Stimulated activated CD4-positive, alpha-beta T cell treated with anti-CD3 and anti-CD28 coated beads, Interleukin-1b, Interleukin-23, amount 100 ng/mL, for 1 hour (primary cell): ENCODE measurements around the gene ADAD1.
"Not testable (repeated sequence)": the region's sequence is repeated elsewhere in the genome, so short reads cannot be mapped to it uniquely, and the experiment has no call there.

ENCODE experiments used
- DNase-seq, 2 donors: peaks; one replicate each; pipeline ENCODE4 v3.0.0-alpha.2; 2020; ENCODE audit warnings: low read depth in 2 of 2

ADAD1 gene

GRCh38 chr4:122378711-122379110 is at the start of gene ADAD1:
Gene ADAD1 (plus strand): TSS chr4:122379011. CDS start chr4:122380070, 1,059 bp downstream.
- no peak for DNase-seq

DNA sequence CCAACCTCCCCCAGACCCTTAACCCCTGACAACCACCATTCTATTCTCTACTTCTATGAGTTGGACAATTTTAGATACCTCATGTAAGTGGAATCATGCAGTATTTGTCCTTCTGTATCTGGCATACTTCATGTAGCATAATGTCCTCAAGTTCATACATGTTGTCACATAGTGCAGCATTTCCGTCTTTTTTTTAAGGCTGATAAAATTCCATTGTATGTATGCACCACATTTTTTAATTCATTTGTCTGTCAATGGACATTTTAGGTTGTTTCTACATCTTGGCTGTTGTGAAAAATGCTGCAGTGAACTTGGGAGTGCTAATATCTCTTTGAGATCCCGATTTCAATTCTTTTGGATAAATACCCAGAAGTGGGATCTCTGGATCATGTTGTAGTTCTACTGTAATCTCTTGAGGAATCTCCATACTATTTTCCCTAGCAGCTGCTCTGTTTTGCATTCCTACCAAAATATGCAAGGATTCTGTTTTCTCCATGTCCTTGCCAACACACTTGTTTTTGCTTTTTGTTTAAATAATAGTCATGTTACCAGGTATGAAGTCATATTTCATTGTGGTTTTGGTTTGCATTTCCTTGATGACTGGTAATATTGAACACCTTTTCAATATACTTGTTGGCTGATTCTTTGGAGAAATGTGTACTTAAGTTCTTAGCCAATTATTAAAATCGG is 48.8 kb upstream of the ADAD1 start:
- DNase-seq, result no peak

GRCh38 chr4:122331195-122331594 is 47.6 kb upstream of the ADAD1 start:
- no peak for DNase-seq

- DNase-seq, result no peak
Measured at GRCh38 chr4:122334828-122335227, 44.0 kb upstream of the ADAD1 start.

DNA sequence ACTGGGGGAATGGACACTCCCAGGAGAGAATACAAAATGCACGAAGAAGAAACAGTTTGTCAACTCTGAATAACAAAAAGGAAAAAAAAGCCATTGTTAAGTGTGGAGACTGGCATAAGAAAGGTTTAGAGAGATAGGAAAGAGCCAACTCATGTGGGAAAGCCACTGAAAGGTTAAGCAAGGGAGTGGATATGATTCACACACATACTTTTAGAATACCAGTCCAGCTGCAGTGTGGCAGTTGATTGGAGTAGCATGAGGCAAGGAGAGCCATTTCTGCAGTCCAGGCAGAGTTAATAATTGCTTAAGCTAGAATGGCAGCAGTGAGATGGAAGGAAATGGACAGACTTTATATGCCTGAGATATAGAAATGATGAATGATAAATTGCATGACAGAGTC is 36.9 kb upstream of the ADAD1 start:
- DNase-seq, result no peak

DNA sequence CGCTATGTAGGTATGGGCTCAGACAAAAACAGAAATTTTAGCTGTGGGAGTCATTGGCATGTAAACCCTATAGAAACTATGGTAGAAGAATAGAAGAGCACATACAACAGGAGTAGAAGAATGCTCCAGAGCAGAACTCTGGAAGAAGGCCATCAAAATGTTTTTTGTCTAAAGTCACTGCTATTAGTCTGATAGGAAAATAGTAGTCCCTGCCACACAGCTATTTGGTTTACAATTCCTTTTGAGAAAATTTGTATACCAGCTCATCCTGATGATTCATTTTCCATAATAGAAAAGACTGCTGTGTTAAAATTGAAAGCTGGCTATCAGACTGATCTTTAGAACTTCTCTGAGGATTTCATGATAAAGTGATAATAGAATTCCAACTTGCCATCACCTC is 32.8 kb upstream of the ADAD1 start:
- DNase-seq, result no peak

DNA sequence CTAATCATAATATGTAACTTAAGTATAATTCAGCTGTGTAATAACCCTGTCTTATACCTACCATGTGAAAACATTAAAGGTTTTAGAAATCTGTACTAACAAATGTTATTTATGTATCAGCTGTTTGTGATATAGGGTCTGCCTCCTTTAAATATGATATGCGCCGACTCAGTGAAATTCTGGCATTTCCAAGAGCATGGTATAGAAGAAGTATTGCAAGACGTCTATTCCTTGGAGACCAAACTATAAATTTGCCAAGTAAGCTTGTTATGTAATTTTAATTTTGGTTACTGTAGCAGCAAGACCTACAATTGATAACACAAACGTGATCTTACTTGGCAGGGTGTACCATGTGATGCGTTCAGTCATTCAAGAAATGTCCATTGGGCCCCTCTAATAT is 32.3 kb upstream of the ADAD1 start:
- DNase-seq, result no peak

- DNase-seq, result no peak
Measured at GRCh38 chr4:122356317-122356808, 22.4 kb upstream of the ADAD1 start.

DNA sequence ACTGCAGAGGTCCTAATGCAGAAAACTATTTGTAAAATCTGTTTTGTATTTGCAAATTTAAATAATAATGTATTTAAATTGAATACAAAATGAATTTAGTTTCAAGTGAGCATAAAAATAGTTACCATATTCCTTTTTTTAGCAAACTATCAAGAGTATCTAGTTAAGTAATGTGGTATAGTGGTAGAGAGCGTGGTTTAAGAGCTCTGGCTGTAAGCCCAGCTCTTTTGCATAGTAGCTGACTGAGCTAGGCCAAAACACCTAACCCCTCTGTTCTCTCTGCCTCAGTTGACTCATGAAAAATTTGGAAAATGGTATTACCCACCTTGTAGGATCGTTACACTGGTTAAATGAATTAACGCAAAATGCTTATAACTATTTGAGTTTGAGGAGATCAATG is 18.1 kb upstream of the ADAD1 start:
- no peak for DNase-seq

GRCh38 chr4:122364700-122365404 is 14.0 kb upstream of the ADAD1 start:
- DNase-seq, result no peak

GRCh38 chr4:122368786-122369185 is 10.0 kb upstream of the ADAD1 start:
- not testable (repeated sequence) for DNase-seq

DNA sequence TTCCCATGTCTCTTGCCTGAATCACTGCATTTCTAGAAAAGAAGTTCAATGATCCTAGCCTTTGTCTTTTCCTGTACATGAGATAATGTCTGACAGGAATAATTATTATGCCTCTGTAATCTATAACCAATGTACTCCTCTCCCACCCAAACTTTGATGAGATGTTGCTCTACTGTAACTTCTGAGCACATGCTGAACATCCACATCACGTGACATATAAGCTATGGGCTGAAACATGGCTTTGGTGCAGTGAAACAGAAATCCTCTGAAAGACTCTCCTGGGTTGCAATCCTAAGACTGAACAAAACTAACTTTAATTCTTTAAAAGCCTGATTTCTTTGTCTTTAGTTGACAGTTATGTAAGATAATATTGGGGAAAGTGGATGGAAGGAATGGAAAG is 1.5 kb upstream of the ADAD1 start:
- DNase-seq, result no peak

DNA sequence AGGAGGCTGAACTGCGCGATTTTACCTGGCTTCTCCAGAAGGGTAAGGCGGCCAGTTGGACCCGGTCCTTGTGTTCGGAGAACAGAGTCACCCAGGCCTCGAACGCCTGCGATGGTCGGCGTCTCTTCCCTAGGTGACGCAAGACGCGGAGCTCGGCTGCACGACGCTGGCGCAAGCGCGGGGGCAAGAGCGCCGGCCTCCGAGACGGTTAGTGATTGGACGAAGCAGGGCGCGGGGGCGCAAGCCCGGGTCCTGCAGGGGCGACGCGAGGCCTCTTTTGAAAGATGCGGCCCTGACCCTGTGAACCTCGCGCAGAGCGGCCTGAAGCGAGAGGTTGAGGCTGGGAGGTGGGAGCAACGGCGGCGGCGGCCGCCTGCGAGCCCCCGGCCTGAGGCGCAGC is 428 bp downstream of the ADAD1 start:
- no peak for DNase-seq

DNA sequence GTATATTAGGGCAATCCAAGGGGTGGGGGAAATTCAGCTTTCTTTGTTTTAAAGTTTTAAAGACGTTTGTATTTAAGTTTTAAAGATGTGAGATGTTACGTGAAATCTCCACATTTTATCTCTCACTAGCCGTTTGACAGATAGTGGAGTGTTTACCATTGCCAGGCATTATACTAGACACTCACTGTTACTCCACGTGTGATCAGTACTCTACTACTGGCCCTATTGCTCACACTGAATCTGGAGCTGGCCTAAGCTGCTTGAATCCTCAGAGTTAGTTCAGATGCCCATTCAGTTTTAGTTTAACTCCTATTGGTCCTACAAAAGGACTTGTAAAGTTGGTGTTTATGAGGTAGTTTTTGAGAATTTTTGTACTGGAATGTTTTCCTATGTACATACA is 4.5 kb downstream of the ADAD1 start:
- no peak for DNase-seq

DNA sequence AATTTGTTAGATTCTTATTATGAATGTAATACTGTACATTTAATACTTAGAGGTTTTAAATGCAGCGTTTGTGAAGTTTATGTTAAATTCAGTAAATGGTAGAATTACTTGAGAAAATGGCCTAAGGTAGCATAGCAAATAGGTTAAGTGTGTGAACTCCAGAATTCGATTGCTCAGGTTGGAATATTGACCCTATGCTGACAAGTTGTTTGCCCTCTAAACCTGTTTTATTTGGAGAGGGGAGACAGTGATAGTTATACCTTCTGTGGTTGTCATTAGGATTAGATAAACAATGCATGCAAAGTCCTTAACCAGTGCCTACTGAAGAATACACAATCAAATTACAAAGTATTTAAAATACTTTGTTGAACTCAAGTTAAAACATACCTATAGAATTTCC is 5.4 kb downstream of the ADAD1 start:
- DNase-seq, result no peak

DNA sequence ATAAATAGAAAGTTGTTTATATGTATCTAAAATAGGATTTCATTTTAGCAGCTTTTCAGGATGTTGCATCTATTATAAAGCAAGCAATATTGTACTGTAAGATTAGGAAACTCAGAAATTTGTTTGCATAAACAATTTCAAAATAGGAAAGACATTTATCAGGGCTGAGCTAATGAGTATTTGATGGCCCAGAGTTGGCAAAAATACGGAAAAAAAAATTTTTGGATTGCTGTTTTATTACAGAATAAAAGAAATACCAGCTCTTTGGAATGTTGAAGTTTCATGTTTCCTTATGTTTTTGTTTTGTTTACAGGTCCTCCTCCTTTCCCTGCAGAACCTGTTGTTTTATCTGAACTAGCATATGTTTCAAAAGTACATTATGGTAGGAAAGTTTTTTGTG is 14.5 kb downstream of the ADAD1 start:
- no peak for DNase-seq

DNA sequence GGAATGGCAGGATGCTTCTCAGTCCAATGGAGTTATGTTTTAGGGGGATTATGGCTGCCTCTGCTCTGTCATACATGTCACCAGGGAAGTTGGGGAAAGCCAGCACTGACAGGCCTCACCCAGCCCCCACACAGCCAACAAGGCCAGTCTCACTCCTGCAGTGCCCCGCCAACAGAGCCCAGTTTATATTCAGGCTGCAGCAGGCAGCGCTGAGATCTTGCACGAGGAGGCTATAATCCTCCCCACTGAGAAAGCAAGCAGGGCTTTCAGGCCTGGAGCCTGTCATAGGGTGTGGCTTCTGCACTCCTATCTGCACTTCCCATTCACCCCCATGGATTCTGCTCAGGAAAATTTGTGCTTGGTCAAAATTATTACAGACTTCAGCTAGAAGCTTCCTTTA is 25.1 kb downstream of the ADAD1 start:
- DNase-seq, result no peak

GRCh38 chr4:122412547-122412946 is 33.7 kb downstream of the ADAD1 start:
- DNase-seq, result no peak

DNA sequence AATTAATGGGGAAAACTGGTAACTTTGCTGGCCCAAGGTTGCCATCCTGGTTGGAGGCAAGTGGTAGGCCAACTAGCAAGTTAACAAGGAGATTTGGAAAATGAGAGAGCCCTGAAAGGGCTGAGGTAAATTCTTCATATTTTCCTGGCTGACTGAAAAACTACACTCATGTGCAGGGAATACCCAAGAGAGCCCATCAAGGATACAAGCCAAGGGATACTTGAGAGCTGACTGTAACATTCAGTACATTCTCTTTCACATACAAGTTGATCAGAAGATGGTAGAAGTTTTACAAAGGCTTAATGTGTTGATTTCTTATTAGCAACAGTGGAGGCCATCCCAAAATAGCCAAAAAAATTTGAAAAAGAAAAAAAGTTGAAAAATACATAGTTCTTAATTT is 44.4 kb downstream of the ADAD1 start:
- no peak for DNase-seq

GRCh38 chr4:122431351-122431750 is 52.5 kb downstream of the ADAD1 start:
- DNase-seq, result no peak

DNA sequence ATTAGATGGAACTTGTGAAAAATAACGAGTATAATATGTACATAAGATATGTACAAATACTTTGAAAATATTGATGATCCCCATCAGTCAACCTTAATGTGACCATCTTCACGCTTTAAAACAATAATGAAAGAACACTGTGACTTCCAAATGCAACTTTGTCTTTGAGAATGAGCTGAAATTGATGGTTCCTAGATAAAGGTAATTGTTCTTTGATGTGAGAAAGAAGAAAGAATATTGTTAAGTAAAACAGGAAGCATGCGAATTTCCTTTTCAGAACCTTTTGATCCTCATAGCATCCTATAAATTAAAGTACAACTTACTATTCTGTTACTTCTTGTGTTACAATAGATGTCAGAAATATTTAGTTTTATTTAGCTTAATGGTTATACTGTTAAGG is 55.5 kb downstream of the ADAD1 start:
- DNase-seq, result no peak

GRCh38 chr4:122450847-122451246 is 72.0 kb downstream of the ADAD1 start:
- DNase-seq, result peak in 1 of 2 donors; percentile 28

GRCh38 chr4:122453384-122453995 is 74.7 kb downstream of the ADAD1 start:
- DNase-seq, result no peak
